Activated CD4-positive, CD25-positive, alpha-beta regulatory T cell treated with anti-CD3 and anti-CD28 coated beads, Interleukin-2, amount 50 U/mL, for 16 hours (primary cell): ENCODE measurements around the gene BTNL3.
"Not testable (repeated sequence)": the region's sequence is repeated elsewhere in the genome, so short reads cannot be mapped to it uniquely, and the experiment has no call there.

Experiments
- DNase-seq: peaks from one replicate; pipeline ENCODE4 v3.0.0-alpha.2; 2020; ENCODE audit warnings: low read depth, low spot score

Gene BTNL3

GRCh38 chr5:180988592-180988991 is at the start of gene BTNL3:
Gene BTNL3, plus strand, starts transcription at chr5:180988846. Its CDS starts 183 bp downstream, at chr5:180989029.
- no peak for DNase-seq

GRCh38 chr5:180950291-180950949 is 38.2 kb upstream of the BTNL3 start:
- no peak for DNase-seq

- no peak for DNase-seq
Measured at GRCh38 chr5:180959661-180960060, 29.0 kb upstream of the BTNL3 start.

GRCh38 chr5:180960209-180960608 is 28.4 kb upstream of the BTNL3 start:
- no peak for DNase-seq

- no peak for DNase-seq
Measured at GRCh38 chr5:180969406-180969805, 19.2 kb upstream of the BTNL3 start.

- no peak for DNase-seq
Measured at GRCh38 chr5:180970336-180970735, 18.3 kb upstream of the BTNL3 start.

GRCh38 chr5:180970875-180971274 is 17.8 kb upstream of the BTNL3 start:
- DNase-seq: no peak

- no peak for DNase-seq
Measured at GRCh38 chr5:180974612-180975315, 13.9 kb upstream of the BTNL3 start.

GRCh38 chr5:180975338-180975737 is 13.3 kb upstream of the BTNL3 start:
- DNase-seq: no peak

- DNase-seq: no peak
Measured at GRCh38 chr5:180976518-180976917, 12.1 kb upstream of the BTNL3 start.

GRCh38 chr5:180977852-180978251 is 10.8 kb upstream of the BTNL3 start:
- no peak for DNase-seq

GRCh38 chr5:180982008-180982741 is 6.5 kb upstream of the BTNL3 start:
- no peak for DNase-seq

- DNase-seq: no peak
Measured at GRCh38 chr5:180988016-180988415, 630 bp upstream of the BTNL3 start.

- DNase-seq: no peak
Measured at GRCh38 chr5:180990086-180990881, 1.6 kb downstream of the BTNL3 start.

GRCh38 chr5:180990882-180991242 is 2.2 kb downstream of the BTNL3 start:
- DNase-seq: no peak

GRCh38 chr5:181001947-181002346 is 13.3 kb downstream of the BTNL3 start:
- DNase-seq: no peak

- DNase-seq: no peak
Measured at GRCh38 chr5:181005791-181006190, 17.1 kb downstream of the BTNL3 start.

GRCh38 chr5:181008136-181008535 is 19.5 kb downstream of the BTNL3 start:
- DNase-seq: no peak

GRCh38 chr5:181010018-181010417 is 21.4 kb downstream of the BTNL3 start:
- not testable (repeated sequence) for DNase-seq

- DNase-seq: not testable (repeated sequence)
Measured at GRCh38 chr5:181014654-181015053, 26.0 kb downstream of the BTNL3 start.

- DNase-seq: not testable (repeated sequence)
Measured at GRCh38 chr5:181017448-181017847, 28.8 kb downstream of the BTNL3 start.

- no peak for DNase-seq
Measured at GRCh38 chr5:181020688-181021087, 32.0 kb downstream of the BTNL3 start.
